Stomach (tissue), 4 donors: ENCODE data around the gene PIP5K1B.

Source experiments
- POLR2A ChIP-seq, 4 donors: fragments of 450-650 bp; IDR thresholded peaks; one replicate each; pipeline ENCODE4 v1.6.1; 2016; ENCODE audit warnings: antibody characterized with exemption in 4 of 4, control low read depth in 2 of 4, mild to moderate bottlenecking in 1 of 4, moderate library complexity in 1 of 4
- TF ChIP-seq, protein P1 (sequence below), 7 experiments: fragments of 450-650 bp in 4 of 7; fragments of 200-600 bp in 3 of 7; sonication (generic) in 3 of 7; IDR thresholded peaks; one replicate each; pipeline ENCODE4 v1.5.1; 2016 to 2019; ENCODE audit warnings: antibody characterized with exemption in 7 of 7, control low read depth in 2 of 7, mild to moderate bottlenecking in 1 of 7

DNA sequence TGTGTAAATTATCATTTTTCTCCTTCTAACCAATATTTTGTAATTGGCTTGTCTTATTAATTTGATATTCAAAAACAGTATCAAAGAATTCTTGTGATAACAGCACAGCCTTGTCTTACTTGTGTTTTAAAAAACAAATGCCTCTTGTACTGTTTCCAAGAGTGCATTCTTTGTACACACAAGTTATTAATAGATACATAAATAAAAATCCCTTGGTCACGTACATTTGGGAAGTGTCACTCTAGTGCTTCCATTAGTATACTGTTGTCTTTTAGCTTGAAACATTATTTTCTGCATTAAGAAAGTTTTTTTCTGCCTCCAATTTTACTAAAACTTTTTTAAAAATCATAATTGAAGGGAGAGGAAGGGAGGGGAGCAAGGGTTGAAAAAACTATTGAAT is 133.2 kb downstream of the PIP5K1B start:
- TF ChIP-seq, protein P1, sequence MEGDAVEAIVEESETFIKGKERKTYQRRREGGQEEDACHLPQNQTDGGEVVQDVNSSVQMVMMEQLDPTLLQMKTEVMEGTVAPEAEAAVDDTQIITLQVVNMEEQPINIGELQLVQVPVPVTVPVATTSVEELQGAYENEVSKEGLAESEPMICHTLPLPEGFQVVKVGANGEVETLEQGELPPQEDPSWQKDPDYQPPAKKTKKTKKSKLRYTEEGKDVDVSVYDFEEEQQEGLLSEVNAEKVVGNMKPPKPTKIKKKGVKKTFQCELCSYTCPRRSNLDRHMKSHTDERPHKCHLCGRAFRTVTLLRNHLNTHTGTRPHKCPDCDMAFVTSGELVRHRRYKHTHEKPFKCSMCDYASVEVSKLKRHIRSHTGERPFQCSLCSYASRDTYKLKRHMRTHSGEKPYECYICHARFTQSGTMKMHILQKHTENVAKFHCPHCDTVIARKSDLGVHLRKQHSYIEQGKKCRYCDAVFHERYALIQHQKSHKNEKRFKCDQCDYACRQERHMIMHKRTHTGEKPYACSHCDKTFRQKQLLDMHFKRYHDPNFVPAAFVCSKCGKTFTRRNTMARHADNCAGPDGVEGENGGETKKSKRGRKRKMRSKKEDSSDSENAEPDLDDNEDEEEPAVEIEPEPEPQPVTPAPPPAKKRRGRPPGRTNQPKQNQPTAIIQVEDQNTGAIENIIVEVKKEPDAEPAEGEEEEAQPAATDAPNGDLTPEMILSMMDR (IDR thresholded peaks at IDR 0.05) = no peak
- no peak for TF ChIP-seq POLR2A (IDR thresholded peaks at IDR 0.05)
